Daoy (cell line): Measurements from ENCODE around the gene OR51G2. TPM values are rescaled to one million over a fixed set of nuclear protein-coding genes. Genes with fewer than 3 reads are reported as not detected.
"Not testable (repeated sequence)": the region's sequence is repeated elsewhere in the genome, so short reads cannot be mapped to it uniquely, and the experiment has no call there.

ENCODE experiments used
- DNase-seq: peaks from one replicate; pipeline ENCODE4 v3.0.0-alpha.2; 2015; ENCODE audit warnings: low read depth
- total RNA-seq: library from RNA; depleted of rRNA; stranded (reverse); fragments of >200 nt; shearing (Covaris generic); gene quantifications from 2 replicates; pipeline ENCODE4 v1.2.3, GENCODE V29; 2014; rRNA removed

The OR51G2 gene, protein sequence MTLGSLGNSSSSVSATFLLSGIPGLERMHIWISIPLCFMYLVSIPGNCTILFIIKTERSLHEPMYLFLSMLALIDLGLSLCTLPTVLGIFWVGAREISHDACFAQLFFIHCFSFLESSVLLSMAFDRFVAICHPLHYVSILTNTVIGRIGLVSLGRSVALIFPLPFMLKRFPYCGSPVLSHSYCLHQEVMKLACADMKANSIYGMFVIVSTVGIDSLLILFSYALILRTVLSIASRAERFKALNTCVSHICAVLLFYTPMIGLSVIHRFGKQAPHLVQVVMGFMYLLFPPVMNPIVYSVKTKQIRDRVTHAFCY
- total RNA-seq, result not detected in 2 replicates

DNA sequence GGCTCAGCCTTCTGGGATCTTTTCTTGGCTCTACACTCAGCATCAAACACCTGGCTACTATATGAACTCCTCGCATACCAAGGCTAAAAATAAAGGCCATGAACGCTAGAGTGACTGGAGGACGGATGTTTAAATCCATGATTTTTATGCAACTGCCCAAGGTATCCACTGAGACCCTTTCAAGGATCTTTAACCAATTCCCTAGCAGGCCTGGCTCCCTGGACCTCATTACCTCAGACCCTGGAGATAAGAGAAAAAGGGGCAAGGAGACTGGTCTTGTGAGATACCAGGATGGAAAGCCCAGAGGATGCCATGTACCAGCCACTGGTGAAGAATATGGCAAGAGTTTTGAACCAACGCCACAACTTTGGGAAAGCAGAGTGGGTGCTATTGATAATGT is at the start of gene OR51G2:
Gene OR51G2 (minus strand): TSS at position 101 of the 400 bp plus-strand sequence. CDS start 3,687 bp downstream, outside the sequence.
- no peak for DNase-seq

DNA sequence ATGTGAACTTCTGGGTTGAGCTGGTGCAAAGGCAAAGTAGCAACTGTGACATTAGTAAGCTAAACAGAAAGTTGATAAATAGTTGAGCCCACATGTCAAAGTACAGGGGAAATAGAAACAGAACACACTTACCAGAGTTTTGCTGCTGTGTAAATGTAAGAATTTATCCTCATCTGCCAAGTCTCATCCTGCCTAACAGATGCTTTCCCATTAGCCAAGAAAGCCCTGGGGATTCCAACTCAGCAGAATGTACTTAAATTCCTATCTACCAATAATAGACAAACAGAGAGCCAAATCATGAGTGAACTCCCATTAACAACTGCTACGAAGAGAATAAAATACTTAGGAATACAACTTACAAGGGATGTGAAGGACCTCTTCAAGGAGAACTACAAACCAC is 43.7 kb upstream of the OR51G2 start:
- no peak for DNase-seq

DNA sequence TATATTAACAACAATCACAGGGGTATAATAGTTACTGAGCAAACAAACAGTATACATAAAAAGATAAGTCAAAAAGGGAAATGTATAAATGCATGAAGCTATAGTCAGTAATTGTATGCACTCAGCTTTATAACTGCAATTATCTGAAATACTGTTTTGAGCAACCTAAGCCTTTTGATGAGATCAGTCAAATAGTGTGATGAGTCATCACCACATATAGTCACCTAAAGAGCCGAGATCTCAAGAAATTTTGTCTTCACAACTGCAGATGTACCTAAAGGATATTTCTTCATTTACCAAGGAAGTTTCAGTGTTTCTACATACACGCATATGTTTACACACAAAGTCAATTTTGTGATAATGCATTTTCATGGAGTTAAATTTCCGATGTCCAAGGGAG is 41.7 kb upstream of the OR51G2 start:
- DNase-seq, result no peak

DNA sequence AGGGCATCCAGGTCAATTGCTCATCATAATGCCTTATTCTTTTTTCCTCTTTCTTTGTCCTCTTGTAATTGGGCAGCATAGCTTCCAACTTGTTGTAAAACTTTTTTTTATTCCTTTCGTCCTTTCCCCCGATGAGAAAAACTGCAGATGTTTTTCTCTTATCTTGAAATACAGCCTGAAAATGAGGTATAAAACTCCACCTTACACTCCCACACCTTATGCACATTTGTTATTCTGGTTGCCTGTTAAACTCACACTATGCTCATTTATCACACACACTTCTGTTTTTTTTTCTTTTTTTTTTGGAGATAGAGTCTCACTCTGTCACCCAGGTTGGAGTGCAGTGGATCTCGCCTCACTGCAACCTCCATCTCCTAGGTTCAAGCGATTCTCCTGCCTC is 38.2 kb upstream of the OR51G2 start:
- no peak for DNase-seq

DNA sequence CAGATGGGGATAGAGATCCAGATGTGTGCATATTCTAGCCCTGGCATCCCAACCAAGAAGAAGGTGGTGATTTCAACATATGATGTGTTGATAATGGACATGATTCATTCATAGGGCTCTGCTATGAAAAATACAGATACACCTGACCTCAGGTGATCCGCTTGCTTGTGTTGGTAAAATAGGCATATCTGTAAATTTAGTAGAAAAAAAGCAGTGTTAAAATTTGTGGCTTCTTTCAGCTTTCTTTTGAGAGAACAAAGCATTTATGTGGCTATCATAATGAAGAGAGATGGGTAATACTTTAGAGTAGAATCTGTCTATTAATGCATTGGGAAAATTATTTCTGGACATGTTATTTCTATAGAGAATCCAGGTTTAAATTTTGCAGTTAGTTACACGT is 36.5 kb upstream of the OR51G2 start, which contains the start of gene OR51A2:
Gene OR51A2 (minus strand): TSS at position 101 of the 400 bp plus-strand sequence. CDS start 0 bp downstream, at position 101.
- DNase-seq, result not testable (repeated sequence)

DNA sequence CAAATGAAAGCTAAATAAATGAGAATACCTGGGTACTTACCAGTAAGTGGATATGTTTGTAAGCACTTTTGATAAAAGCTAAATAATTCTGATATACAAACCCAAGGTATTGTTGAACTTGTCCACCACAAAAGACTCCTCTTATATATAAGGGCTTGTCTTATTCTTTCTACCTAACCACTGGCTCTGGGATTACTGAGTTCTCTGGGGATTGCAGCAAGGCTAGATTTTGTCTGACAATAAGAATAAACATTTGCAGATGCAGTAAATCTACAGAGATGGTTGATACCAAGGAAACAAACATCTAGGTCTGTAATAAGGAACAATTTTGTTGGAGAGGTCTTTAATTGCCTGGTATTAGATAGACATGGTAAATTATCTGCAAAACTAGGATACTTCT is 28.4 kb upstream of the OR51G2 start, which contains the start of gene OR51A4:
Gene OR51A4 (minus strand): TSS at position 101 of the 400 bp plus-strand sequence. CDS start 505 bp downstream, outside the sequence.
- no peak for DNase-seq

DNA sequence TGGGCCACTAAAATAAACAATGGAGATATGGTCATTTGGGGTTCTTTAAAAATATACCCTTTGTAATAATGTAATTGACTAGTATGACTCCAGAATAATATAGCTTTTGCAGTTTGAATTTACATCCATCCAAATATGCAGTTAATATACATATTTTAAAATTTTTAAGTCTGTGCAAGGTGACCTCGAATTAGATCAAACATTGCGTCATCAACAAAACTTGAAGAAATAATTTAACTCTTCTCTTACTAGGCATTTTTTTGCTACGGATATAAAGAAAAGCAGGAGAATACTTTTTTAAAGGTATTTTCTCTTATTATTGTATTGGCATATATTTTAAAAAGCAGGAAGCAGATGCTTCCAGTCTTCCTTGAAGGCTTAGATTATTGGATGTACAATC is 17.6 kb upstream of the OR51G2 start:
- no peak for DNase-seq

DNA sequence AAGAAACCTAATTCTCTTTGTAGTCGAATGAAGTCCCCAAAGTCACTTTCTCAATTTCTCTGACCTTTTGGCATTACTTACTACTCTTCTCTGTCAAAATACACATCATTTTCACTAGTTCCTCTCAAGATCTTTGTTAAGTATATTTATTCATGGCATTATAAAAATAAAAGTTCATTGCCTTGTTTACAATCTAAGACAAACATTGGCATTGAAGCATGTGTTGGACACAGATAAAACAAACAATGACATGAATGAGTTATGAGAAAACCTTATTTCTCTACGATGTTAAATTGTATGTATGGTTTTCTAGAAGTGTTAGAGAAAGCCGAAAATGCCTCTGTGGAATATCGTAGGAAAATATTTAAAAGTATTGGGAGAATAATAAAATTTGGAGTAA is 13.6 kb upstream of the OR51G2 start:
- DNase-seq, result no peak

DNA sequence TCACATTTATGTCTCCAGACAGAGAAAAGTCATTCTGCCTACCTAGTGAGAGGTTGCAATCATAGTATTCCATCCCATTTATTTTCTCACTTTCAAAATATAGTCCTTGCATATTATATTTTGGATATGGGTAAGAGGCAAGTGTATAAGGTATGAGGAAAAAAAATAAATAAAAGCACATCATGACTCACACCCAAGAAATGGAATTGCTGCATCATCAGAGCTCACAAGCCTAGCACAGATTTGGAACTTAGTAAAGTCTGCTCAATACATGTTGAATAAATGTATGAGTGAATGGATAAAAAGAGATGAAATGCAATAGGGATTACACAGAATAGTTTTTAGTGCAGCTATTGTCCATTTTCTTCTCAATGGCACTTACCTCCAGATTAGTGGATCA is 7.5 kb upstream of the OR51G2 start:
- no peak for DNase-seq

DNA sequence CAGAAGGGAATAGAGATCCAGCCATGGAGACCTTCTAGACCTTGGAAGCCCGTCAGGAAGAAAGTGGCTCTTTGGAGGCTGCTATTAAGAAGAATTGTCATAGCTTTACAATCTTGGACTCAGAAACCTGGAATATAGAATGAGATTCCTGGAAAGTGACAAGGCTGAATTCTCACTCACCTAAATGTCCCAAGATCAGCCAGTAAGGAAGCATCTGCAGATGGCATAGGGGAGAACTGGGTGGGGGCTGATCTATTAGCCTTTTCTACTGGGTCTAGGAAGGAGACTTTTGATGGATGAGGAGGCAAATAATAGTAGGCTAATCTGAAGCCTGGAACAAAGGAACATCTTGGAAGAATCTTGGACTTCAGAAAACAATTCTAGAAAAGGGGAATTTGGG is 5.1 kb upstream of the OR51G2 start, which contains the start of gene OR51G1:
Gene OR51G1 (minus strand): TSS at position 101 of the 400 bp plus-strand sequence. CDS start 0 bp downstream, at position 101.
- DNase-seq, result no peak

DNA sequence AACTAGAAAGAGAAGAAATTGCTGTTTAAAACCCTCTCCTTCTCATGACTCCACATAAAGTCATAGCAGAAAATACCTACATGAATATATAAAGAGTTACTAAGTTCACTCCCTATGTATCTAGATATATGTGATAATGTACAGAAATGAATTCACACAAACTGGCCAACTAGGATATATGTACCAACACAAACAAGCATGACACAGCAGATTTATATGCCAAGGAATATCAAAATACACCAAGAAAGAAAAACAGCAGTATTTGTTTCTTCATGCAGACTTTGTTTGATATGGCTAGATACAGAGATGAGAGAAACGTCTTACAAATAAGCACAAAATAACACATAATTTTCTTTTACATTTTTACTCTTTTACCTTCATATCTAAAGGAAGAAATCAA is 3.2 kb upstream of the OR51G2 start:
- no peak for DNase-seq

DNA sequence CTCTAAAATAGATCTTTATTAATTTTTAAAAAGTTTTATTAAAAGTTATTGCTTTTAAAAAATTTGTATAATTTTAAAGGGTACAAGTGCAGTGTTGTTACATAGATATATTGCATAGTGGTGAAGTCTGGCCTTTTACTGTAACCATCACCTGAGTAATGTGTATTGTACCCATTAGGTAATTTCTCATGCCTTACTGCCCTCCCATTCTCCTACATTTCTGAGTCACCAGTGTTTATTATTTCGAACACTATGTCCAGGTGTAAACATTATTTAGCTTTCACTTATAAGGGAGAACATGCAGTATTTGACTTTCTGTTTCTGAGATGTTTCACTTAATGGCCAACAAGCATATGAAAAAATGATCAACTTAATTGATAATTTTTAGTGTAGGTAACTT is 2.6 kb upstream of the OR51G2 start:
- DNase-seq, result no peak

DNA sequence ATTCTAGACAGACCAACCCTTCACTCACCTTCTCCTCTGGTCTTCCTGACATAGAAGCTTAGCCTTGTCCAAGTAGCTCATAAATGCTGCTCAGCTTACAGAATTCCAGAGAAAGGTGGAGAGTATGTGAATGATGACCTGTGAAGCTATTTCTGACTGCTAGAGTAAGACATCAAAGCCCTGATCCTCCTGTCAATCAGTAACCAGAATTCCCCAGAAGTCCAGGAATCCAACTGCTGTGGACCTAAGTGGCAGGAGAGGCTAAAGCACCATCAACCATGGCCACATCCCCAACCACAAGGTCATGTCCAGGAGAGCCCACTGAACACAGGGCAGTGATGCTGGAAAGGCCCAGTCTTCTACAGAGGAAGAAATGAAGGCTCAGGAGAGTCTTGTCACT is 2.6 kb downstream of the OR51G2 start:
- no peak for DNase-seq

DNA sequence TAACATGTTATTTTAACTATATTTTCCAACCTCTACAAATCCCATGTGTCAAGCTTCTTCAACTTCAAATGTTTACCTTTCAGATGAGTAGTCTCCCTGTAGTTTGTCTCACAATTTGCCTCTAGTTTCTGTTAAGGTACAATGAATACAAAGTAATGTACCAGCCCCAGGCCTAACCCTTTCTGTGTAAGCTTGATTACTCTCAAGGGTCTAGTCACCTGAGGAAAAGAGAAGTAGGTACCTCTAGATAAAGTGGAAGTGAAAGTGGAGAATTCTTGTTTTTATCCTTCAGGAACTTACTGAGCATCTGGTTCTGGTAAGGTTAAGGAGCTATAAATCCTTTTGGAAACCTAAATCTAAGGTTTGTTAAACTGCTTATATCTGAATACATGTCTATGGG is 15.7 kb downstream of the OR51G2 start, which contains the start of gene OR51A7:
Gene OR51A7 (plus strand): TSS at position 300 of the 400 bp plus-strand sequence. CDS start 3,587 bp downstream, outside the sequence.
- DNase-seq, result no peak

DNA sequence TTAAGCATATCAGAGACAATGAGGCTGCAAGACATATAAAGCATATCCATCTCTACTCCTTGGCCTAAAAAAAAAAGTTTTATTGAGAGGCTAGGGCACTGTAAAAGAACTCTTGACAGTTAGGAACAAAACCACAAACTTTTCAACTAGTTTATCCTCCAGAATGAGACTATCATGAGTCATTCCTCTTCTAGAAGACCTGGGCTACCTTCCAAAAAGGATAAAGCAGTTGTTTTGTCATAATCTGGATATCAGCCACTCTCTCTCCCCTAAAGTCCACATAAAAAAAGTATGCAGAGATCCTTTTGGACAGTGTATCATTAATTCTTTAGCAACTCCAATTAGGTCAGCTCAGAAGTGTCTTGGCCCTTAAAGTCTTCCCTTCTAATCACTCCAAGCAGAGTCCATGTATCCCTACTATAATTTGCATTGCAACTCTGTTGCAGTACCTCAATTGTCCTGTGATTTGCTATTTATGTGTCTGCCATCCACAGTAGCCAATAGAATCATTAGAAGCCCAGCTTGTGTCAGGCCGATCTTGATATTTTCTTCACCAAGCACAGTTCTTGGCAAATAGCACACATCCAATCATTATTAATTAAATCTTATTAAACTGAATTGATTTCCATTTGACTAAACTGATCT is 27.0 kb downstream of the OR51G2 start:
- peak; percentile 20 for DNase-seq

DNA sequence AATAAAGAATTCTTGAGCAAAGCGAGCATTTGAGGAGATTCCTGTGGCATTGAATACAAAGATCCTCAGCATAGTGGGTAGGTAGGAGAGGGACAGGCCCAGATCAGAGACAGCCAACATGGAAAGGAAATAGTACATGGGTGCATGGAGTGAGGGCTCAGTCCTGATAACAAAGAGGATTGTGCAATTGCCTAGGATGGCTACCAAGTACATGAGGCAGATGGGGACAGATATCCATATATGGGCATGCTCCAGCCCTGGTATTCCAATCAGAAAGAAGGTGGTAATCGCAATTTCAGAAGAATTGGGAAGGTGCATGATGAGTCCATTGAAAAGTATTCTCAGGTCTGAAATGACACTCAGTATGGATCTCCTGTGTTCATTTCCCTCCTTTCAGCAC is 28.9 kb downstream of the OR51G2 start:
- no peak for DNase-seq

DNA sequence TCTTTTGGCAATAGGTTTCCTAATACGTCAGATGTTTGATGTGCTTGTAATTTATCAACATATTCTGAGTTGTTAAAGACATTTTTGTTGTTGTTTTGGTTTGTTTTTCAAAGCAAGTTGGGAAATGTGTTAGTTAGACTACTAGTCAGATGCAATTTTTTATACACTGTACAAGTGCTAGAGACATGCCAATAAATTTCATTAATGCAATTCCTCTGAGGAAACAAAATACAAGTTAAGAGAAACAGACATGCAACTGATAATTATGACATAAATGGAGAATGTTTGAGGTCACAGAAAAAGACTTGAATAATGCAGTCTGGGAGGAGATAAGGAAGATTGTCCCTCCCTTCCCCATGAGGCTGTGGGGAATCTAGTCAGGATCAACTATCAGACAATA is 31.6 kb downstream of the OR51G2 start:
- no peak for DNase-seq

DNA sequence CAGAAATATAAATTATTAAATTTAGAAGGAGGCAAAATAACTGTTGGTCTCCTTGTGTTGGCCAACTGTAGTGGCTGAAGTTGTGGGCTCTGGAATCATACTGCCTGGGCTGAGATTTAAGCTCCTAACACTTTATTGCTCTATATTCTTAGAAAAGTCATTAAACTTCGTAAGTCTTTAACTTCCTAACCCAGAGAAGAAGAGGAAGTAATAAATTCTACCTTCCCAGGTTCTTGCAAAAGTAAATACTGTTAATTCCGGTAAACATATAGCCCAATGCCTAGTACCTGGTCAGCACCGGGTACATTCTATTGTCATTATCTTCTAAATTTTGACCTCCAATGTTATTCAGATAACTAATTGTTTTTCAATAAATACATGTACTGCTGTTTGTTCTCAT is 33.0 kb downstream of the OR51G2 start:
- DNase-seq, result no peak

DNA sequence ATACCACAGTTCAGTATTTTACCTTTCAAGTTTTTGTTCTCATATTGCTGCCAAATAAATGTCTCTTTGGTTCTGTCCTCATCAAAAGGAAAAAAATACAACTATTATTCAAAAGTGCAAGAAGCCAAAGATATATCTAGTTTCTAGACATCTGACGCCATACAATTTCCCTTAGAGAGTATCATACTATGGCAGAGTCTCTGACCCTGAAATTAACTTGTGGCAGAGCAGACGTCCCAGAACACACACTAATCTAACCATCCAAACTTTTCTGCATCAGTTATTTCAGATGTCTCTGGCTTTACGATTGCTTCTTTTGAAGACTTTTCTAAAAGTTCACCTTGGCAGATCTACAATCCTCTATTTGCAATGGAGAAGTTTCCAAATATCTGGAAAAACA is 34.8 kb downstream of the OR51G2 start:
- no peak for DNase-seq

DNA sequence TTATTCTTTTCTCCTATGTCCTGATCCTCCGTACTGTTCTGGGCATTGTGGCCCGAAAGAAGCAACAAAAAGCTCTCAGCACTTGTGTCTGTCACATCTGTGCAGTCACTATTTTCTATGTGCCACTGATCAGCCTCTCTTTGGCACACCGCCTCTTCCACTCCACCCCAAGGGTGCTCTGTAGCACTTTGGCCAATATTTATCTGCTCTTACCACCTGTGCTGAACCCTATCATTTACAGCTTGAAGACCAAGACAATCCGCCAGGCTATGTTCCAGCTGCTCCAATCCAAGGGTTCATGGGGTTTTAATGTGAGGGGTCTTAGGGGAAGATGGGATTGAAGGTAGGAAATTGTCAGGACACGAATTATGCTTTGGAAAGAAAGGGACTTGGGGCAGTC is 36.6 kb downstream of the OR51G2 start:
- DNase-seq, result no peak

DNA sequence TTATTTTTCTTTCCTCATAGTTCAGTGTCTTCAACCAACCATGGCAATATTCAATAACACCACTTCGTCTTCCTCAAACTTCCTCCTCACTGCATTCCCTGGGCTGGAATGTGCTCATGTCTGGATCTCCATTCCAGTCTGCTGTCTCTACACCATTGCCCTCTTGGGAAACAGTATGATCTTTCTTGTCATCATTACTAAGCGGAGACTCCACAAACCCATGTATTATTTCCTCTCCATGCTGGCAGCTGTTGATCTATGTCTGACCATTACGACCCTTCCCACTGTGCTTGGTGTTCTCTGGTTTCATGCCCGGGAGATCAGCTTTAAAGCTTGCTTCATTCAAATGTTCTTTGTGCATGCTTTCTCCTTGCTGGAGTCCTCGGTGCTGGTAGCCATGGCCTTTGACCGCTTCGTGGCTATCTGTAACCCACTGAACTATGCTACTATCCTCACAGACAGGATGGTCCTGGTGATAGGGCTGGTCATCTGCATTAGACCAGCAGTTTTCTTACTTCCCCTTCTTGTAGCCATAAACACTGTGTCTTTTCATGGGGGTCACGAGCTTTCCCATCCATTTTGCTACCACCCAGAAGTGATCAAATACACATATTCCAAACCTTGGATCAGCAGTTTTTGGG is 37.2 kb downstream of the OR51G2 start, which contains the start of gene OR51T1:
Gene OR51T1 (plus strand): TSS at position 41 of the 641 bp plus-strand sequence. CDS start 0 bp downstream, at position 41.
- DNase-seq, result no peak

DNA sequence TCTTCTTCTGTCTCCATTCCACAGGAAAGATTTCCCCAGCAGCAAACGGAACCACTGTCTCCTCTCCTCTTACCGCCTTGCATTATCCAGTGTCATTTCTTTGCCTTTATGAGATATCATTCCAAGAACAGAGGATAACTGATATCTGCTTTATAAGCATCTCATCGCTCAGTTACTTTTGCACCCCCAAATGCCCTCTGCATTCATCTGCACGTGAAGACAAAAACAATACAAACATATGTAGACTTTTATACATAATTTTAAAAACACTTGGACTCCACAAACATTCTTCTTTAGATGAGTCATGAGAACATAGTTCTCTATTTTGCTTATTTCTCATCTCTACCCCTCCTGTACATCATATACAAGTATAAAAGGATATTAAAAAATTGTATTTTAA is 38.0 kb downstream of the OR51G2 start:
- no peak for DNase-seq
